K562 (cell line): ENCODE measurements around the gene F11R. TPM values are rescaled to one million over a fixed set of nuclear protein-coding genes. Genes with fewer than 3 reads are reported as not detected.

ENCODE experiments used
- ARID2 ChIP-seq: fragments of 450-650 bp; IDR thresholded peaks from 2 replicates; pipeline ENCODE4 v1.6.1; 2017; ENCODE audit warnings: antibody characterized with exemption, mild to moderate bottlenecking
- CREM ChIP-seq: IDR thresholded peaks from 2 replicates; pipeline ENCODE4 v1.6.1; 2014; ENCODE audit warnings: antibody characterized with exemption, low read depth
- CTBP1 ChIP-seq: fragments of 450-650 bp; IDR thresholded peaks from 2 replicates; pipeline ENCODE4 v1.6.1; 2016; ENCODE audit warnings: borderline replicate concordance
- NONO ChIP-seq, 2 experiments: fragments of 200-400 bp in 1 of 2; fragments of 450-650 bp in 1 of 2; formaldehyde crosslinking in 1 of 2; IDR thresholded peaks; 2 replicates each; pipeline ENCODE4 v1.6.1; 2017; ENCODE audit warnings: low read depth in 2 of 2, mild to moderate bottlenecking in 2 of 2, moderate library complexity in 2 of 2, low read length in 1 of 2
- NR2C2 ChIP-seq, 2 experiments: fragments of 200-800 bp in 1 of 2; sonication (Bioruptor generic) in 1 of 2; sonication (generic) in 1 of 2; formaldehyde crosslinking in 1 of 2; IDR thresholded peaks; 2 replicates each; pipeline versions ENCODE4 v1.6.1 to v1.8.0; 2016 to 2022; ENCODE audit warnings: mild to moderate bottlenecking in 1 of 2, missing compliant biosample characterization in 1 of 2, missing genetic modification characterization in 1 of 2, missing genetic modification reagents in 1 of 2
- PHF21A ChIP-seq: fragments of 450-650 bp; IDR thresholded peaks from 2 replicates; pipeline ENCODE4 v1.6.1; 2017; ENCODE audit warnings: low read depth, borderline replicate concordance
- POLR2AphosphoS2 ChIP-seq: IDR thresholded peaks from 2 replicates; pipeline ENCODE4 v1.6.1; 2012; ENCODE audit warnings: low read length, improper control_type of control experiment
- TAL1 ChIP-seq: fragments of 450-650 bp; IDR thresholded peaks from 2 replicates; pipeline ENCODE4 v1.6.1; 2016; ENCODE audit warnings: mild to moderate bottlenecking
- TEAD1 ChIP-seq, 2 experiments: fragments of 450-650 bp in 1 of 2; sonication (generic) in 1 of 2; formaldehyde crosslinking; IDR thresholded peaks; 2 replicates each; pipeline versions ENCODE4 v1.4.0 to v1.8.0; 2020 to 2022; ENCODE audit warnings: mild to moderate bottlenecking in 2 of 2, missing genetic modification reagents in 1 of 2
- ZNF197 ChIP-seq: fragments of 200-800 bp; sonication (Bioruptor generic); IDR thresholded peaks from 2 replicates; pipeline ENCODE4 v1.6.1; 2016; ENCODE audit warnings: low read depth, missing genetic modification characterization, missing compliant biosample characterization
- ZNF407 ChIP-seq: fragments of 450-650 bp; IDR thresholded peaks from 2 replicates; pipeline ENCODE4 v1.6.1; 2016; ENCODE audit warnings: low read depth
- ZNF444 ChIP-seq: fragments of 250-450 bp; sonication (Bioruptor Pico); IDR thresholded peaks from 2 replicates; pipeline ENCODE4 v1.4.0; 2020; ENCODE audit warnings: mild to moderate bottlenecking, moderate library complexity
- ZNF518B ChIP-seq: fragments of 250-450 bp; sonication (Bioruptor Pico); IDR thresholded peaks from 2 replicates; pipeline ENCODE4 v1.5.0; 2021; ENCODE audit warnings: mild to moderate bottlenecking, moderate library complexity
- ZZZ3 ChIP-seq: fragments of 450-650 bp; IDR thresholded peaks from 2 replicates; pipeline ENCODE4 v1.6.1; 2016; ENCODE audit warnings: antibody characterized with exemption, mild to moderate bottlenecking, moderate library complexity
- polyA plus RNA-seq, 8 experiments: library from polyadenylated mRNA; depleted of rRNA in 4 of 8; stranded (reverse) in 5 of 8; unstranded in 3 of 8; fragments of >200 nt; fragmentation: Nextera tagmentation in 2 of 8; fragmentation: Illumina TruSeq in 1 of 8; extraction: Ambion mirVana in 2 of 8; extraction: Trizol in 1 of 8; gene quantifications; 2 replicates each; pipeline versions ENCODE4 v1.2.1 to v1.2.3, GENCODE V29; 2011 to 2014; ENCODE audit warnings: inconsistent platforms in 1 of 8, missing spikeins in 1 of 8
- total RNA-seq, 7 experiments: library from RNA; depleted of rRNA in 6 of 7; stranded (reverse); fragments of >200 nt in 6 of 7; fragmentation: Illumina TruSeq in 2 of 7; extraction: Trizol in 2 of 7; gene quantifications; 2 replicates each; pipeline versions ENCODE4 v1.2.1 to v1.2.3, GENCODE V29; 2011 to 2021; ENCODE audit warnings: low replicate concordance in 1 of 7

F11R gene
- total and polyA plus RNA-seq, 9 of the 15 experiments (the other 6 are each of a cell fraction or from before 2014, with no cell fraction given) = 27.4 to 187 (median 52.5) TPM

GRCh38 chr1:161021165-161021969 is 415 bp upstream of the F11R start (continued):
- TF ChIP-seq NR2C2 (CRISPR knock-in tag; IDR thresholded peaks at IDR 0.05) (no peak), NR2C2 (tag; IDR thresholded peaks at IDR 0.05) (peak; percentile 76; the same call in 1 of the 2 replicates), CREM (peak; percentile 90), TAL1 (no peak; the same call in 1 of the 2 replicates), NONO (IDR thresholded peaks at IDR 0.05; ENCODE audit: low read depth in 2 of 2, low read length in 1 of 2) (no peak), ZNF444 (CRISPR knock-in tag) (no peak), CTBP1 (peak; percentile 90; the same call in 1 of the 2 replicates), ZNF407 (peak; percentile 49; the same call in 1 of the 2 replicates), ZNF518B (no peak), TEAD1 (CRISPR knock-in tag; IDR thresholded peaks at IDR 0.05) (peak in 1 of 2 experiments; percentile 46; a peak in 1 of 4 replicates), PHF21A (peak; percentile 58; the same call in 1 of the 2 replicates), ZNF197 (CRISPR knock-in tag) (no peak), ZZZ3 (no peak), ARID2 (no peak), POLR2AphosphoS2 (no peak)
